ENCODE results near the gene BBX. TPM values are rescaled to one million over a fixed set of nuclear protein-coding genes. Genes with fewer than 3 reads are reported as not detected.

The BBX gene
- total RNA-seq: 51.3 TPM
- 10 to 100 TPM; 21.7 to 45.0 (median 40.7) TPM for polyA plus RNA-seq (ENCODE audit: insufficient read depth in 1 of 8, insufficient read length in 8 of 8, low replicate concordance in 1 of 8)
- long read RNA-seq, donor 1, partial matches to known transcripts: 15 of 15 reads
- long read RNA-seq, donor 1, other reads (novel, unspliced or antisense): 0 of 15 reads
- long read RNA-seq, donor 2: 0 reads
- long read RNA-seq, donor 3, full-length matches to known transcripts: 3 of 24 reads
- long read RNA-seq, donor 3, partial matches to known transcripts: 21 of 24 reads
- long read RNA-seq, donor 3, other reads (novel, unspliced or antisense): 0 of 24 reads
- long read RNA-seq, donor 4, partial matches to known transcripts: 7 of 7 reads
- long read RNA-seq, donor 4, other reads (novel, unspliced or antisense): 0 of 7 reads
- long read RNA-seq, donor 5, partial matches to known transcripts: 55 of 57 reads
- long read RNA-seq, donor 5, other reads (novel, unspliced or antisense): 0 of 57 reads
- long read RNA-seq, donor 6, partial matches to known transcripts: 9 of 9 reads
- long read RNA-seq, donor 6, other reads (novel, unspliced or antisense): 0 of 9 reads
- long read RNA-seq, donor 7, partial matches to known transcripts: 116 of 116 reads
- long read RNA-seq, donor 7, other reads (novel, unspliced or antisense): 0 of 116 reads
- long read RNA-seq, donor 8, partial matches to known transcripts: 7 of 8 reads
- long read RNA-seq, donor 8, other reads (novel, unspliced or antisense): 0 of 8 reads
- long read RNA-seq, donor 9: 0 reads
- long read RNA-seq, donor 10, partial matches to known transcripts: 26 of 27 reads
- long read RNA-seq, donor 10, other reads (novel, unspliced or antisense): 0 of 27 reads
- long read RNA-seq, donor 11, partial matches to known transcripts: 8 of 8 reads
- long read RNA-seq, donor 11, other reads (novel, unspliced or antisense): 0 of 8 reads

- peaks cover 10% of the 10 kb centered on the region for H3K4me1 ChIP-seq (ENCODE audit: control insufficient read depth, insufficient read depth, low read length)
- DNase-seq: peak; percentile 99
- 1% methylated on average over 24 of the region's 42 CpGs for WGBS (ENCODE audit: insufficient coverage)
Observed at GRCh38 chr3:107522510-107523288, at the start of gene BBX. TSS of gene BBX (plus strand) at chr3:107522962. CDS start at chr3:107710461, 187,499 bp downstream.

GRCh38 chr3:107476462-107476861, 46.3 kb upstream of the BBX start:
- Histone ChIP-seq H3K36me3 (ENCODE audit: control insufficient read depth, insufficient read depth, low read length) (no peaks in the 10 kb centered on the region), H3K27me3 (ENCODE audit: control insufficient read depth, insufficient read depth, low read length) (no peaks in the 10 kb centered on the region), H3K27ac (ENCODE audit: low read length) (no peak overlapping the region), H3K4me1 (ENCODE audit: control insufficient read depth, insufficient read depth, low read length) (no peaks in the 10 kb centered on the region), H3K9me3 (replicated peaks; ENCODE audit: control insufficient read depth, low read depth, low read length) (no peaks in the 10 kb centered on the region), H3K4me3 (ENCODE audit: low read length) (no peak overlapping the region)
- DNase-seq: no peak

More at GRCh38 chr3:107522510-107523288, at the start of gene BBX:
- Histone ChIP-seq H3K9me3 (replicated peaks; ENCODE audit: control insufficient read depth, low read depth, low read length) (no peaks in the 10 kb centered on the region), H3K27ac (ENCODE audit: low read length) (peak within 1 kb of the TSS; percentile 98), H3K4me3 (ENCODE audit: low read length) (peak within 1 kb of the TSS; percentile 90), H3K27me3 (ENCODE audit: control insufficient read depth, insufficient read depth, low read length) (no peaks in the 10 kb centered on the region), H3K36me3 (ENCODE audit: control insufficient read depth, insufficient read depth, low read length) (peaks cover 3% of the 10 kb centered on the region)

- Histone ChIP-seq H3K27me3 (ENCODE audit: control insufficient read depth, insufficient read depth, low read length) (no peaks in the 10 kb centered on the region), H3K4me3 (ENCODE audit: low read length) (no peak overlapping the region), H3K27ac (ENCODE audit: low read length) (no peak overlapping the region), H3K9me3 (replicated peaks; ENCODE audit: control insufficient read depth, low read depth, low read length) (no peaks in the 10 kb centered on the region), H3K4me1 (ENCODE audit: control insufficient read depth, insufficient read depth, low read length) (no peaks in the 10 kb centered on the region), H3K36me3 (ENCODE audit: control insufficient read depth, insufficient read depth, low read length) (no peaks in the 10 kb centered on the region)
- DNase-seq: no peak
- WGBS (ENCODE audit: insufficient coverage): no CpG with 5 or more reads among the region's 2 CpGs
Observed at GRCh38 chr3:107487490-107487889, 35.3 kb upstream of the BBX start.

GRCh38 chr3:107488942-107489341, 33.8 kb upstream of the BBX start:
- H3K9me3 ChIP-seq (replicated peaks; ENCODE audit: control insufficient read depth, low read depth, low read length): no peaks in the 10 kb centered on the region
- no peak overlapping the region for H3K4me3 ChIP-seq (ENCODE audit: low read length)
- no CpG with 5 or more reads among the region's 4 CpGs for WGBS (ENCODE audit: insufficient coverage)
- no peak for DNase-seq
- peaks cover 3% of the 10 kb centered on the region for H3K27me3 ChIP-seq (ENCODE audit: control insufficient read depth, insufficient read depth, low read length)
- no peaks in the 10 kb centered on the region for H3K4me1 ChIP-seq (ENCODE audit: control insufficient read depth, insufficient read depth, low read length)
- H3K27ac ChIP-seq (ENCODE audit: low read length): no peak overlapping the region
- no peaks in the 10 kb centered on the region for H3K36me3 ChIP-seq (ENCODE audit: control insufficient read depth, insufficient read depth, low read length)

GRCh38 chr3:107493134-107493533, 29.6 kb upstream of the BBX start:
- 86% methylated on average over 1 of the region's 1 CpG for WGBS (ENCODE audit: insufficient coverage)
- no peaks in the 10 kb centered on the region for H3K36me3 ChIP-seq (ENCODE audit: control insufficient read depth, insufficient read depth, low read length)
- no peak overlapping the region for H3K27ac ChIP-seq (ENCODE audit: low read length)
- H3K4me3 ChIP-seq (ENCODE audit: low read length): no peak overlapping the region
- no peaks in the 10 kb centered on the region for H3K9me3 ChIP-seq (replicated peaks; ENCODE audit: control insufficient read depth, low read depth, low read length)
- no peaks in the 10 kb centered on the region for H3K4me1 ChIP-seq (ENCODE audit: control insufficient read depth, insufficient read depth, low read length)
- H3K27me3 ChIP-seq (ENCODE audit: control insufficient read depth, insufficient read depth, low read length): peaks cover 3% of the 10 kb centered on the region
- DNase-seq: no peak

GRCh38 chr3:107496855-107497254, 25.9 kb upstream of the BBX start:
- no peak overlapping the region for H3K4me3 ChIP-seq (ENCODE audit: low read length)
- no peaks in the 10 kb centered on the region for H3K4me1 ChIP-seq (ENCODE audit: control insufficient read depth, insufficient read depth, low read length)
- 100% methylated on average over 1 of the region's 3 CpGs for WGBS (ENCODE audit: insufficient coverage)
- peaks cover 3% of the 10 kb centered on the region for H3K27me3 ChIP-seq (ENCODE audit: control insufficient read depth, insufficient read depth, low read length)
- H3K27ac ChIP-seq (ENCODE audit: low read length): no peak overlapping the region
- no peaks in the 10 kb centered on the region for H3K9me3 ChIP-seq (replicated peaks; ENCODE audit: control insufficient read depth, low read depth, low read length)
- DNase-seq: no peak
- no peaks in the 10 kb centered on the region for H3K36me3 ChIP-seq (ENCODE audit: control insufficient read depth, insufficient read depth, low read length)

GRCh38 chr3:107498646-107499045, 24.1 kb upstream of the BBX start:
- H3K36me3 ChIP-seq (ENCODE audit: control insufficient read depth, insufficient read depth, low read length): no peaks in the 10 kb centered on the region
- WGBS (ENCODE audit: insufficient coverage): 73% methylated on average over 4 of the region's 4 CpGs
- H3K27ac ChIP-seq (ENCODE audit: low read length): no peak overlapping the region
- no peak overlapping the region for H3K4me3 ChIP-seq (ENCODE audit: low read length)
- DNase-seq: no peak
- no peaks in the 10 kb centered on the region for H3K27me3 ChIP-seq (ENCODE audit: control insufficient read depth, insufficient read depth, low read length)
- H3K4me1 ChIP-seq (ENCODE audit: control insufficient read depth, insufficient read depth, low read length): no peaks in the 10 kb centered on the region
- no peaks in the 10 kb centered on the region for H3K9me3 ChIP-seq (replicated peaks; ENCODE audit: control insufficient read depth, low read depth, low read length)

- no peaks in the 10 kb centered on the region for H3K36me3 ChIP-seq (ENCODE audit: control insufficient read depth, insufficient read depth, low read length)
- DNase-seq: no peak
- no peak overlapping the region for H3K27ac ChIP-seq (ENCODE audit: low read length)
- H3K27me3 ChIP-seq (ENCODE audit: control insufficient read depth, insufficient read depth, low read length): no peaks in the 10 kb centered on the region
- no peaks in the 10 kb centered on the region for H3K9me3 ChIP-seq (replicated peaks; ENCODE audit: control insufficient read depth, low read depth, low read length)
- H3K4me3 ChIP-seq (ENCODE audit: low read length): no peak overlapping the region
- no peaks in the 10 kb centered on the region for H3K4me1 ChIP-seq (ENCODE audit: control insufficient read depth, insufficient read depth, low read length)
- no CpG with 5 or more reads among the region's 2 CpGs for WGBS (ENCODE audit: insufficient coverage)
Observed at GRCh38 chr3:107506458-107506857, 16.3 kb upstream of the BBX start.

GRCh38 chr3:107508331-107508730, 14.4 kb upstream of the BBX start:
- H3K9me3 ChIP-seq (replicated peaks; ENCODE audit: control insufficient read depth, low read depth, low read length): no peaks in the 10 kb centered on the region
- no peaks in the 10 kb centered on the region for H3K4me1 ChIP-seq (ENCODE audit: control insufficient read depth, insufficient read depth, low read length)
- DNase-seq: no peak
- no peaks in the 10 kb centered on the region for H3K27me3 ChIP-seq (ENCODE audit: control insufficient read depth, insufficient read depth, low read length)
- WGBS (ENCODE audit: insufficient coverage): no CpG with 5 or more reads among the region's 2 CpGs
- H3K27ac ChIP-seq (ENCODE audit: low read length): no peak overlapping the region
- no peak overlapping the region for H3K4me3 ChIP-seq (ENCODE audit: low read length)
- H3K36me3 ChIP-seq (ENCODE audit: control insufficient read depth, insufficient read depth, low read length): no peaks in the 10 kb centered on the region

All from muscle of leg (tissue), 16 donors.